HG03571 (cell line): ENCODE measurements around the gene ADGRG3.

Experiments used
- ATAC-seq: cut with Tn5 transposase; IDR thresholded peaks from one replicate; pipeline ENCODE4 v1.9.1; 2021; ENCODE audit not compliant: unreplicated experiment

ADGRG3 gene

DNA sequence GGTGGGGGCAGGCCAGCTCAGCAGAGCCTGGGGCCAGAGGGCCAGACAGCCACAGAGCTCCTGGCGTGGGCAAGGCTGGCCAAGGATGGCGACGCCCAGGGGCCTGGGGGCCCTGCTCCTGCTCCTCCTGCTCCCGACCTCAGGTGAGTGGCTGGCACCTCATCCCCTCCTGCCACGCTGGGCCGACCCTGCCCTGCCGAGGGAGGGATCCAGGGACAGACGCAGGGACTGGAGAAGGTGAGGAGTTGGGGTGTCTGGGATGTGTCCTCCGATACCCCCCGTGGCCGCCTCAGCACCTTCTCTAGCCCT lies at the start of gene ADGRG3:
TSS of gene ADGRG3 (plus strand) at position 44 of the 309 bp plus-strand sequence. CDS start at position 86, 42 bp downstream.
- no peak for ATAC-seq

DNA sequence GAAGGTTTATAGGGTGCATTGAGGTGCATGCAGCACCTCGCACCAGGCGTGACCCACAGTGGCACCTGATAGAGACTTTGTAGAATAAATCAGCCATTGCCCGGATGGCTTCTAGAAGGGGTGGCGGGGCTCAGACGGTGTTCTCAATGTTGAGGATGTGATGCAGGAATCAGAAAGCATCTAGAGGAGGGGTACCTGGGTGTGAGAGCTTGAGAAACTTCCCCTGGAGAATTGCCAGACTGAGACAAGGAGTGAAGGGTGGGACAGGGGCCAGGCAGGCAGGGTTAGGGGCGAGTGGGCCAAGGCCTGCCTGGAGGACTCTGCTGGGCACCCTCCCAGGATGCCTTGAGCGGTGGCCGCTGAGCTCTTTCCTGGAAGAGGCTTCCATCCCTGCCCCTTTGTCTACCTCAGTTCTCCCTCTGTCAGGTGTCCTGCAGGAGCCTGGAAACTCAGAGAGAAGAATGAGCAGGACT lies 48.9 kb upstream of the ADGRG3 start:
- ATAC-seq, result no peak

GRCh38 chr16:57619606-57620334 lies 48.3 kb upstream of the ADGRG3 start:
- no peak for ATAC-seq

GRCh38 chr16:57620335-57621231 lies 47.5 kb upstream of the ADGRG3 start:
- ATAC-seq, result no peak

- ATAC-seq, result no peak
Measured at GRCh38 chr16:57621521-57622271, 46.4 kb upstream of the ADGRG3 start.

- no peak for ATAC-seq
Measured at GRCh38 chr16:57622361-57623250, 45.5 kb upstream of the ADGRG3 start.

GRCh38 chr16:57623251-57624043 lies 44.7 kb upstream of the ADGRG3 start:
- ATAC-seq, result no peak

DNA sequence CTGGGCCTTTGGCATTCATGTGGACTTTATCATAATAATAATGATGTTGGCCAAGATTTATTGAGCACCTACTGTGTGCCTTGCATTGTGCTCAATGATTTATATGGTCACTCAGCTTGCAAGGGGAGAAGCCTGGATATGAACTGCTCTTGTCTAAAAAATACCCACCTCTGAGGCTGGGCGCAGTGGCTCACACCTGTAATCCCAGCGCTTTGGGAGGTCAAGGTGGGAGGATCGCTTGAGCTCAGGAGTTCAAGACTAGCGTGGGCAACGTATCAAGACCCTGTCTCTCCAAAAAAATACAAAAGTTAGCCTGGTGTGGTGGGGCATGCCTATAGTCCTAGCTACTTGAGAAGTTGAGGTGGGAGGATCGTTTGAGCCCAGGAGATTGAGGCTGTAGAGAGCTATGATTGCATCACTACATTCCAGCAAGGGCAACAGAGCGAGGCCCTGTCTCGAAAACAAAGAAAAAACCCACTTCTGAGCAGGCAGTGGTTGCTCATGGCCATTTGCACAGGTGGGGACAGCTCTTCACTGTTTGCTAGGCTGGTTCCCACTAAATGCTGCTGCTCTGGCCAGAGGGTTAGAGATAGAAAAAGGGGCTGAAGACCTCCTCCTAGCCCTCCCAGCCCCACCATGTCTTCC lies 43.9 kb upstream of the ADGRG3 start:
- ATAC-seq, result no peak

- ATAC-seq, result no peak
Measured at GRCh38 chr16:57624806-57625500, 43.2 kb upstream of the ADGRG3 start.

DNA sequence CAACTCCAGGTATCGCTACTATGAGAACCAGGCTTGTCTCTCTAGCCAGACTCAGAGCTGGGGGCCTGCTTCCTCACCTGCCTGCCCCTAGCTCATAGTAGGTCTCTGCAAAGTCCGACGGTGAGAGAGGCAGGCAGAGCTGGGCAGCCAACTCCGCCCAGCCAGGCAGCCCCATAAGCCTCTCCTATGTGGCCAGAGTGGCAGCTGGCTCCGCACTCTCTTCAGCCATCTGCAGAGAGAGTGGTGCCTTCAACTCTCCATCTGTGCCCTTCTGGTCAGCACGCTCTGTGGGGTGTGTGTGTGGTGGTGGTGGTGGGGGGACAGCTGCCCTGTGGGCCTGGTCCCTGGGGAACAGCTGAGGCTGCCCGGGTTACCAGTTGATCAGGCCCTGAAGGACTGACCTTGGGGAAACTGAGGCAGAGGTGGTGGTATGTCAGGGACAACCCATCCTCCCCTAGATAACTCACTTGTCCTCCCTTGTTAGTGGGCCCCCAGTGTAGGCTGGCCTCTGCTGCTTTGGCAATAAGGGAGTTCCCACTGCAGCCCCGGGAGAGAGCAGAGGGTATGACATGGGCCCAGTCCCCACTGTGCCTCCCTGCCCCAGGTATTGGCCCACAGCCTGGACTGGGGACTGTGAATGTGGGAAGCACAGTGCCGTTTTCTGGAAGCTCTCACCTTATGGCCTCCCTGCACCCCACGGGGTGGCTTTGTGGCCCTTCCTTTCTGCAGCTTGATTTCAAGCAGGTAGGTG lies 41.5 kb upstream of the ADGRG3 start:
- ATAC-seq, result no peak

- no peak for ATAC-seq
Measured at GRCh38 chr16:57627184-57627871, 40.8 kb upstream of the ADGRG3 start.

GRCh38 chr16:57628008-57628781 lies 39.9 kb upstream of the ADGRG3 start, which contains the start of gene ADGRG1:
ADGRG1 (plus strand) TSS chr16:57628630; CDS start chr16:57650288, 21,658 bp downstream.
- no peak for ATAC-seq

- no peak for ATAC-seq
Measured at GRCh38 chr16:57628783-57629293, 39.3 kb upstream of the ADGRG3 start.

GRCh38 chr16:57629516-57630406 lies 38.3 kb upstream of the ADGRG3 start:
- ATAC-seq, result no peak

DNA sequence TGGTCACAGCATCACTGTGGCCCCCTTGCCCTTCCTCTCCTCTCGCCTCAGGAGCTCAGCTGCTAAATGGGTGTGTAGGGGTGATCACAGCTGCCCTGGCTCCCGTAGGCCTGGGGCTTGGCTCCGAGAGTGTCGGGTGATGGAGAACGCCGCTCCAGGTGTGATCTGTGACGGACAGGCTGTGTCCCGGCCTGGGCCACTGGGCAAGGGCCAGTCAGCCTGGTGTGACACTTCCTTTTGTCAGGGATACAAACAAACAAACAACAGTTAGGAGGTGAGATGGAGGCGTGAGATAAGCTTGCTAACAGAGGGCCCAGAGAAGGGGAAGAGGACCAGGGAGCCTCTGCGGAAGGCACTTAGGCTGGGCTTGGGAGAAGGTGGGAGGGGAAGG lies 37.7 kb upstream of the ADGRG3 start:
- ATAC-seq, result no peak
